Spleen (tissue), 11 donors: Measurements from ENCODE around the gene GOLGA8A. TPM values are rescaled to one million over a fixed set of nuclear protein-coding genes. Genes with fewer than 3 reads are reported as not detected.

Experiments
- DNase-seq: peaks from one replicate; pipeline ENCODE4 v3.0.0-alpha.2; 2020
- H3K27ac ChIP-seq, 8 donors: fragments of 200-600 bp; sonication (generic) in 7 of 8; 1 replicate in 4 of 8; 2 replicates in 4 of 8; pipeline versions ENCODE4 v1.5.0 to v1.8.0; 2016 to 2021; ENCODE audit warnings: inconsistent platforms in 4 of 8, mild to moderate bottlenecking in 4 of 8, moderate library complexity in 1 of 8
- H3K27me3 ChIP-seq, 7 donors: fragments of 200-600 bp; sonication (generic) in 6 of 7; replicated peaks in 1 of 7; 1 replicate in 4 of 7; 2 replicates in 3 of 7; pipeline versions ENCODE4 v1.5.0 to v1.8.0; 2016 to 2021; ENCODE audit warnings: inconsistent platforms in 3 of 7, mild to moderate bottlenecking in 1 of 7
- H3K36me3 ChIP-seq, 6 donors: fragments of 200-600 bp; sonication (generic) in 5 of 6; 1 replicate in 4 of 6; 2 replicates in 2 of 6; pipeline versions ENCODE4 v1.5.0 to v1.8.0; 2016 to 2021; ENCODE audit warnings: inconsistent platforms in 2 of 6
- H3K4me1 ChIP-seq, 6 donors: fragments of 200-600 bp; sonication (generic) in 5 of 6; 1 replicate in 3 of 6; 2 replicates in 3 of 6; pipeline versions ENCODE4 v1.5.0 to v1.8.0; 2016 to 2021; ENCODE audit warnings: inconsistent platforms in 3 of 6
- H3K4me3 ChIP-seq, 8 donors: fragments of 200-600 bp; sonication (generic) in 7 of 8; 1 replicate in 4 of 8; 2 replicates in 4 of 8; pipeline versions ENCODE4 v1.5.0 to v1.8.0; 2016 to 2021; ENCODE audit warnings: inconsistent platforms in 4 of 8, mild to moderate bottlenecking in 4 of 8, moderate library complexity in 2 of 8
- H3K9me3 ChIP-seq, 8 donors: fragments of 200-600 bp; sonication (generic) in 7 of 8; 1 replicate in 4 of 8; 2 replicates in 4 of 8; pipeline versions ENCODE4 v1.5.0 to v1.8.0; 2016 to 2021; ENCODE audit warnings: inconsistent platforms in 4 of 8
- CTCF ChIP-seq, 11 experiments: fragments of 200-600 bp in 7 of 11; fragments of 450-650 bp in 4 of 11; sonication (generic) in 4 of 11; IDR thresholded peaks in 8 of 11; conservative IDR thresholded peaks in 3 of 11; 1 replicate in 7 of 11; 2 replicates in 4 of 11; pipeline versions ENCODE4 v1.4.0 to v1.8.0; 2016 to 2021; ENCODE audit warnings: antibody characterized with exemption in 11 of 11, inconsistent platforms in 4 of 11, mild to moderate bottlenecking in 1 of 11
- POLR2A ChIP-seq, 3 donors: fragments of 450-650 bp; IDR thresholded peaks; one replicate each; pipeline ENCODE4 v1.5.1; 2017; ENCODE audit warnings: antibody characterized with exemption in 3 of 3, mild to moderate bottlenecking in 1 of 3
- POLR2AphosphoS5 ChIP-seq, 3 donors: sonication (generic); formaldehyde crosslinking; IDR thresholded peaks; one replicate each; pipeline ENCODE4 v1.5.1; 2017; ENCODE audit warnings: antibody characterized with exemption in 3 of 3
- WGBS, 5 donors: extraction: QIAGEN DNeasy Blood & Tissue Kit in 3 of 5; methylation state at CpG; one replicate each; pipeline versions ENCODE4 v1.1.5 to v1.1.7; 2013 to 2018; 5-methylcytosine and 5-hydroxymethylcytosine counted together
- intact Hi-C: fragments of 100-400 bp; cut with DNase I; formaldehyde crosslinking; loops from one replicate; pipeline ENCODE4 v1.15.0; 2023; ENCODE audit warnings: low total_unique reads
- polyA plus RNA-seq, 3 donors: library from polyadenylated mRNA; stranded (reverse); fragments of 200-250 nt; gene quantifications; one replicate each; pipeline ENCODE4 v1.2.1, GENCODE V29; 2013
- total RNA-seq, 7 donors: library from RNA; depleted of rRNA in 3 of 7; stranded (reverse); fragments of >200 nt in 3 of 7; fragmentation: NEBNext Ultra II Directional in 4 of 7; extraction: Animal tissue kit (Norgen Biotek cat#: 25700) in 4 of 7; gene quantifications; one replicate each; pipeline versions ENCODE4 v1.1.0 to v1.2.1, GENCODE V29; 2016 to 2021
- donor health status: healthy with polysubstance abuse.
- donor health status: DM: no; HTN: no; CAD: no; lungs with moderate emphysema.
- donor health status: DM: no; HTN: no; CAD: no.
- donor health status: Bipolar disorder and iron deficiency.
- donor health status: healthy.
- donor health status: DM: no; HTN: no; CAD: no.
- donor health status: DM: yes; HTN: yes; CAD: no.

GOLGA8A gene
- total and polyA plus RNA-seq, 10 donors = 26.1 to 128 (median 85.3) TPM

GRCh38 chr15:34456658-34457057 lies 19.1 kb upstream of the GOLGA8A start:
- intact Hi-C loops = no loop called here
- no peak for DNase-seq
- H3K36me3 ChIP-seq = no peaks in the 10 kb centered on the region
- no peaks in the 10 kb centered on the region for H3K4me1 ChIP-seq
- H3K9me3 ChIP-seq = no peaks in the 10 kb centered on the region
- no peak overlapping the region for H3K27ac ChIP-seq
- WGBS, 5 donors = 67 to 88% (median 73%) methylated on average over 9 of the region's 9 CpGs
- TF ChIP-seq POLR2A (IDR thresholded peaks at IDR 0.05) (no peak), POLR2AphosphoS5 (IDR thresholded peaks at IDR 0.05) (no peak), CTCF (IDR thresholded peaks at IDR 0.05 in 8 of 11, conservative IDR thresholded peaks at IDR 0.05 in 3 of 11) (no peak)
- H3K27me3 ChIP-seq = peaks cover 0 to 3% (median 0%) of the 10 kb centered on the region in 7 donors
- no peak overlapping the region for H3K4me3 ChIP-seq

GRCh38 chr15:34442891-34443290 lies 5.3 kb upstream of the GOLGA8A start:
- H3K27me3 ChIP-seq = peaks cover 0 to 27% (median 0%) of the 10 kb centered on the region in 7 donors
- H3K27ac ChIP-seq = no peak overlapping the region
- H3K36me3 ChIP-seq = no peaks in the 10 kb centered on the region
- TF ChIP-seq POLR2AphosphoS5 (IDR thresholded peaks at IDR 0.05) (no peak), CTCF (IDR thresholded peaks at IDR 0.05 in 8 of 11, conservative IDR thresholded peaks at IDR 0.05 in 3 of 11) (no peak), POLR2A (IDR thresholded peaks at IDR 0.05) (no peak)
- intact Hi-C loops = no loop called here
- WGBS, 5 donors = 76 to 92% (median 83%) methylated on average over 7 of the region's 7 CpGs
- no peaks in the 10 kb centered on the region for H3K9me3 ChIP-seq
- peaks cover 0 to 5% (median 2%) of the 10 kb centered on the region in 6 donors for H3K4me1 ChIP-seq
- DNase-seq = no peak
- H3K4me3 ChIP-seq = no peak overlapping the region

- no peaks in the 10 kb centered on the region for H3K9me3 ChIP-seq
- no peak overlapping the region for H3K27ac ChIP-seq
- peaks cover 0 to 2% (median 0%) of the 10 kb centered on the region in 6 donors for H3K36me3 ChIP-seq
- 78 to 86% (median 82%) methylated on average over 5 of the region's 5 CpGs for WGBS, 5 donors
- intact Hi-C loops = no loop called here
- peaks cover 0 to 26% (median 3%) of the 10 kb centered on the region in 6 donors for H3K4me1 ChIP-seq
- peaks cover 0 to 32% (median 0%) of the 10 kb centered on the region in 7 donors for H3K27me3 ChIP-seq
- no peak overlapping the region for H3K4me3 ChIP-seq
- DNase-seq = no peak
- TF ChIP-seq POLR2A (IDR thresholded peaks at IDR 0.05) = no peak
- TF ChIP-seq CTCF (IDR thresholded peaks at IDR 0.05 in 8 of 11, conservative IDR thresholded peaks at IDR 0.05 in 3 of 11) = no peak
- TF ChIP-seq POLR2AphosphoS5 (IDR thresholded peaks at IDR 0.05) = no peak
Observed at GRCh38 chr15:34439878-34440277, 2.3 kb upstream of the GOLGA8A start.

- Histone ChIP-seq H3K27me3 (peaks cover 0 to 32% (median 0%) of the 10 kb centered on the region in 7 donors), H3K36me3 (peaks cover 0 to 24% (median 0%) of the 10 kb centered on the region in 6 donors), H3K4me3 (peak overlapping the region; percentile 28 to 79 (median 60)), H3K27ac (peak overlapping the region in 5 of 8 donors; percentile 48 to 75 (median 56)), H3K9me3 (no peaks in the 10 kb centered on the region), H3K4me1 (peaks cover 0 to 26% (median 3%) of the 10 kb centered on the region in 6 donors)
- peak; percentile 89 for DNase-seq
- intact Hi-C loops = no loop called here
- 0 to 1% (median 1%) methylated on average over 4 to 70 of the region's 70 CpGs for WGBS, 5 donors
- TF ChIP-seq POLR2A (IDR thresholded peaks at IDR 0.05) (no peak), CTCF (IDR thresholded peaks at IDR 0.05 in 8 of 11, conservative IDR thresholded peaks at IDR 0.05 in 3 of 11) (peak in 2 of 11 experiments; percentile 14 to 20), POLR2AphosphoS5 (IDR thresholded peaks at IDR 0.05) (no peak)
Observed at GRCh38 chr15:34436956-34437442, 609 bp downstream of the GOLGA8A start.
